Activated gamma-delta T cell (primary cell): Measurements from ENCODE around the gene CRTC3.
A peak's percentile ranks its signal among the peaks of the same experiment; 100 is the strongest.
"Not testable (repeated sequence)": the region's sequence is repeated elsewhere in the genome, so short reads cannot be mapped to it uniquely, and the experiment has no call there.

ENCODE experiments used
- DNase-seq: peaks from one replicate; lab custom pipeline; 2025; lab: John Stamatoyannopoulos, UW
- total RNA-seq, 2 donors: gene quantifications; one replicate each; lab custom pipeline; 2026; lab: John Stamatoyannopoulos, UW

CRTC3 gene
- 67.2 to 93.6 reads per million in 2 donors for total RNA-seq

GRCh38 chr15:90529371-90530249 is at the start of gene CRTC3:
CRTC3 (plus strand) TSS chr15:90529923; CDS start chr15:90530072, 149 bp downstream.
- peak; percentile 43 for DNase-seq

- DNase-seq = no peak
Measured at GRCh38 chr15:90481023-90481422, 48.7 kb upstream of the CRTC3 start.

- no peak for DNase-seq
Measured at GRCh38 chr15:90482124-90483011, 47.4 kb upstream of the CRTC3 start.

- no peak for DNase-seq
Measured at GRCh38 chr15:90483012-90483307, 46.8 kb upstream of the CRTC3 start.

GRCh38 chr15:90483637-90484036 is 46.1 kb upstream of the CRTC3 start:
- DNase-seq = no peak

- DNase-seq = no peak
Measured at GRCh38 chr15:90487186-90487585, 42.5 kb upstream of the CRTC3 start.

- DNase-seq = no peak
Measured at GRCh38 chr15:90489514-90489913, 40.2 kb upstream of the CRTC3 start.

GRCh38 chr15:90489944-90490343 is 39.8 kb upstream of the CRTC3 start:
- DNase-seq = no peak

- DNase-seq = no peak
Measured at GRCh38 chr15:90493647-90494046, 36.1 kb upstream of the CRTC3 start.

GRCh38 chr15:90495067-90495466 is 34.7 kb upstream of the CRTC3 start:
- no peak for DNase-seq

GRCh38 chr15:90496791-90497190 is 32.9 kb upstream of the CRTC3 start:
- DNase-seq = no peak

GRCh38 chr15:90497376-90497775 is 32.3 kb upstream of the CRTC3 start:
- no peak for DNase-seq

GRCh38 chr15:90497912-90498311 is 31.8 kb upstream of the CRTC3 start:
- DNase-seq = no peak

- DNase-seq = no peak
Measured at GRCh38 chr15:90500171-90500570, 29.6 kb upstream of the CRTC3 start.

- DNase-seq = no peak
Measured at GRCh38 chr15:90501898-90502297, 27.8 kb upstream of the CRTC3 start.

- DNase-seq = not testable (repeated sequence)
Measured at GRCh38 chr15:90510781-90511180, 18.9 kb upstream of the CRTC3 start.

- not testable (repeated sequence) for DNase-seq
Measured at GRCh38 chr15:90511211-90511618, 18.5 kb upstream of the CRTC3 start.

GRCh38 chr15:90512276-90512675 is 17.4 kb upstream of the CRTC3 start:
- no peak for DNase-seq

- DNase-seq = no peak
Measured at GRCh38 chr15:90512981-90513380, 16.7 kb upstream of the CRTC3 start.

GRCh38 chr15:90513448-90513847 is 16.3 kb upstream of the CRTC3 start:
- no peak for DNase-seq

GRCh38 chr15:90513893-90514292 is 15.8 kb upstream of the CRTC3 start:
- not testable (repeated sequence) for DNase-seq

GRCh38 chr15:90519688-90520087 is 10.0 kb upstream of the CRTC3 start:
- no peak for DNase-seq

- no peak for DNase-seq
Measured at GRCh38 chr15:90520365-90520764, 9.4 kb upstream of the CRTC3 start.
